Mononuclear cell (primary cell): Measurements from ENCODE around the gene LPAR6. TPM values are rescaled to one million over a fixed set of nuclear protein-coding genes. Genes with fewer than 3 reads are reported as not detected.

Experiments
- total RNA-seq: library from RNA; depleted of rRNA; stranded (reverse); fragments of >200 nt; gene quantifications from one replicate; pipeline ENCODE4 v1.2.3, GENCODE V29; 2012

The LPAR6 gene
- total RNA-seq, 1 donor = 91.4 TPM

Other genes starting within 250 kb of the LPAR6 start
- 550 TPM for gene ITM2B, start 179.9 kb downstream of the LPAR6 start, total RNA-seq
- gene RB1, start 109.4 kb downstream of the LPAR6 start, total RNA-seq = 21.6 TPM
- gene RCBTB2, start 120.0 kb upstream of the LPAR6 start, total RNA-seq = 10.4 TPM
- gene CYSLTR2, start 240.8 kb upstream of the LPAR6 start, total RNA-seq = 4.7 TPM